Upper lobe of left lung (tissue), 6 donors: ENCODE results near the gene CREB3L2. TPM values are rescaled to one million over a fixed set of nuclear protein-coding genes. Genes with fewer than 3 reads are reported as not detected.

ENCODE experiments used
- ATAC-seq, 2 donors: fragments of 200-7000 bp; cut with Tn5 transposase; one replicate each; pipeline ENCODE4 v1.9.1; 2022; ENCODE audit warnings: mild to moderate bottlenecking in 2 of 2, moderate library complexity in 2 of 2; ENCODE audit not compliant: low FRiP score in 2 of 2
- DNase-seq, 2 donors: peaks; one replicate each; pipeline ENCODE4 v3.0.0-alpha.2; 2019 to 2020
- H3K27ac ChIP-seq, 4 donors: fragments of 200-600 bp; sonication (generic); one replicate each; pipeline ENCODE4 v1.5.1; 2016 to 2019
- H3K27me3 ChIP-seq, 4 donors: fragments of 200-600 bp; sonication (generic); one replicate each; pipeline ENCODE4 v1.5.1; 2017 to 2019
- H3K36me3 ChIP-seq, 4 donors: fragments of 200-600 bp; sonication (generic); one replicate each; pipeline ENCODE4 v1.5.1; 2016 to 2019
- H3K4me1 ChIP-seq, 4 donors: fragments of 200-600 bp; sonication (generic); one replicate each; pipeline ENCODE4 v1.5.1; 2018 to 2019
- H3K4me3 ChIP-seq, 4 donors: fragments of 200-600 bp; sonication (generic); one replicate each; pipeline ENCODE4 v1.5.1; 2017 to 2019; ENCODE audit warnings: mild to moderate bottlenecking in 2 of 4, moderate library complexity in 1 of 4
- H3K9me3 ChIP-seq, 4 donors: fragments of 200-600 bp; sonication (generic); one replicate each; pipeline ENCODE4 v1.5.1; 2018 to 2019
- CTCF ChIP-seq, 6 experiments: fragments of 450-650 bp in 4 of 6; fragments of 200-600 bp in 2 of 6; sonication (generic) in 2 of 6; IDR thresholded peaks; one replicate each; pipeline ENCODE4 v1.5.1; 2016 to 2019; ENCODE audit warnings: antibody characterized with exemption in 6 of 6
- EP300 ChIP-seq, 4 donors: sonication (generic); formaldehyde crosslinking; IDR thresholded peaks; one replicate each; pipeline ENCODE4 v1.5.1; 2017; ENCODE audit warnings: antibody characterized with exemption in 4 of 4, control low read depth in 2 of 4
- POLR2A ChIP-seq, 4 donors: fragments of 450-650 bp; IDR thresholded peaks; one replicate each; pipeline ENCODE4 v1.5.1; 2016 to 2017; ENCODE audit warnings: antibody characterized with exemption in 4 of 4, mild to moderate bottlenecking in 2 of 4
- POLR2AphosphoS5 ChIP-seq, 2 donors: sonication (generic); formaldehyde crosslinking; IDR thresholded peaks; one replicate each; pipeline ENCODE4 v1.5.1; 2017; ENCODE audit warnings: antibody characterized with exemption in 2 of 2
- WGBS, 2 donors: methylation state at CpG; one replicate each; pipeline ENCODE4 v1.1.5; 2017 to 2018; 5-methylcytosine and 5-hydroxymethylcytosine counted together
- total RNA-seq, 6 donors: library from RNA; depleted of rRNA in 4 of 6; stranded (reverse); fragments of >200 nt in 4 of 6; gene quantifications; one replicate each; pipeline versions ENCODE4 v1.1.0 to v1.2.1, GENCODE V29; 2016 to 2021
- donor health status: DM: no; HTN: no; CAD: no; lungs with moderate emphysema.
- donor health status: DM: no; HTN: yes; CAD: no; lungs with severe emphysema.

Gene CREB3L2
- total RNA-seq, 6 donors from 2014 or later: 26.9 to 73.5 (median 34.2) TPM

- no peak overlapping the region for H3K27ac ChIP-seq
- H3K9me3 ChIP-seq: no peaks in the 10 kb centered on the region
- DNase-seq (no peak), ATAC-seq (no peak)
- no peaks in the 10 kb centered on the region for H3K4me1 ChIP-seq
- no peak for TF ChIP-seq POLR2A (IDR thresholded peaks at IDR 0.05)
- TF ChIP-seq EP300 (IDR thresholded peaks at IDR 0.05): no peak
- no peak for TF ChIP-seq POLR2AphosphoS5 (IDR thresholded peaks at IDR 0.05)
- TF ChIP-seq CTCF (IDR thresholded peaks at IDR 0.05): no peak
- 87 to 88% methylated on average over 2 of the region's 2 CpGs for WGBS, 2 donors
- no peak overlapping the region for H3K4me3 ChIP-seq
- H3K36me3 ChIP-seq: no peaks in the 10 kb centered on the region
- no peaks in the 10 kb centered on the region for H3K27me3 ChIP-seq
Measured at GRCh38 chr7:138029941-138030340, 28.1 kb upstream of the CREB3L2 start.

DNA sequence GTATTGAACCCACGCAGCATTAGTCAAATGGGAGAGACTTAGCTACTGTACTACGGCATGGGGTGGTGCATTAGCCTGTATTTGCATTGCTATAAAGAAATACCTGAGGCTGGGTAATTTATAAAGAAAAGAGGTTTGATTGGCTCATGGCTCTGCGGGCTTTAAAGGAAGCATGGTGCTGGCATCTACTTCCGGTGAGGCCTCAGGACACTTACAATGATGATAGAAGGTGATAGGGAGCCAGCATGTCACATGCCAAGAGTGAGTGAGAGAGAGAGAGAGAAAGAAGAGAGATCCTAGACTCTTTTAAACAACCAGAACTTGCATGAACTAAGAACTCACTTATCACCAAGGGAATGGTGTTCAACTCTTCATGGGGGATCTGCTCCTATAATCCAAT, 27.2 kb upstream of the CREB3L2 start:
- no peak overlapping the region for H3K27ac ChIP-seq
- WGBS, 2 donors: 78 to 89% methylated on average over 4 of the region's 4 CpGs
- no peak for TF ChIP-seq EP300 (IDR thresholded peaks at IDR 0.05)
- TF ChIP-seq POLR2A (IDR thresholded peaks at IDR 0.05): no peak
- no peak for TF ChIP-seq CTCF (IDR thresholded peaks at IDR 0.05)
- no peak for TF ChIP-seq POLR2AphosphoS5 (IDR thresholded peaks at IDR 0.05)
- no peak overlapping the region for H3K4me3 ChIP-seq
- no peaks in the 10 kb centered on the region for H3K4me1 ChIP-seq
- ATAC-seq (no peak), DNase-seq (no peak)
- H3K9me3 ChIP-seq: no peaks in the 10 kb centered on the region
- no peaks in the 10 kb centered on the region for H3K36me3 ChIP-seq
- no peaks in the 10 kb centered on the region for H3K27me3 ChIP-seq

DNA sequence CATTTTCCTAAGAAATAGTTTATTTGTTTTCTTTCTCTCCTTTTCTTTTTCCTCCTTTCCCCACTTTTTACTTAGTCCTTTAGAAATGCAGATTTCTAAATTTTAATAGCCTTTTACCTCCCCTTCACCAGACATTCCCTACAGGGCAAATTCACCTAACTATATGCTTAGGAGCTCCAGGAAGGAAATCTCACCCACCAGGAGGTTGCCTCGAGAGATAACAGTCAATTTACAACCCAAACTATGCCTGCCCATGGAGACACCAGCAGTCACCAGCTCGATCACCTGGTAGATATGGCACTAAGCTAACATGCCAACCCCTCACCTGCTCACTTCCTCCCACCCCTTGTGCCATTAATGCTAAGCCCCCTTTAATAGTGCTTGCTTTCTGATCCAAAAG, 25.2 kb upstream of the CREB3L2 start:
- no peak overlapping the region for H3K4me3 ChIP-seq
- no peaks in the 10 kb centered on the region for H3K36me3 ChIP-seq
- ATAC-seq (no peak), DNase-seq (no peak)
- no peak overlapping the region for H3K27ac ChIP-seq
- no peaks in the 10 kb centered on the region for H3K4me1 ChIP-seq
- WGBS, 2 donors: 34 to 41% methylated on average over 2 of the region's 2 CpGs
- TF ChIP-seq POLR2A (IDR thresholded peaks at IDR 0.05) (no peak), CTCF (IDR thresholded peaks at IDR 0.05) (no peak), EP300 (IDR thresholded peaks at IDR 0.05) (no peak), POLR2AphosphoS5 (IDR thresholded peaks at IDR 0.05) (no peak)
- no peaks in the 10 kb centered on the region for H3K27me3 ChIP-seq
- no peaks in the 10 kb centered on the region for H3K9me3 ChIP-seq

DNA sequence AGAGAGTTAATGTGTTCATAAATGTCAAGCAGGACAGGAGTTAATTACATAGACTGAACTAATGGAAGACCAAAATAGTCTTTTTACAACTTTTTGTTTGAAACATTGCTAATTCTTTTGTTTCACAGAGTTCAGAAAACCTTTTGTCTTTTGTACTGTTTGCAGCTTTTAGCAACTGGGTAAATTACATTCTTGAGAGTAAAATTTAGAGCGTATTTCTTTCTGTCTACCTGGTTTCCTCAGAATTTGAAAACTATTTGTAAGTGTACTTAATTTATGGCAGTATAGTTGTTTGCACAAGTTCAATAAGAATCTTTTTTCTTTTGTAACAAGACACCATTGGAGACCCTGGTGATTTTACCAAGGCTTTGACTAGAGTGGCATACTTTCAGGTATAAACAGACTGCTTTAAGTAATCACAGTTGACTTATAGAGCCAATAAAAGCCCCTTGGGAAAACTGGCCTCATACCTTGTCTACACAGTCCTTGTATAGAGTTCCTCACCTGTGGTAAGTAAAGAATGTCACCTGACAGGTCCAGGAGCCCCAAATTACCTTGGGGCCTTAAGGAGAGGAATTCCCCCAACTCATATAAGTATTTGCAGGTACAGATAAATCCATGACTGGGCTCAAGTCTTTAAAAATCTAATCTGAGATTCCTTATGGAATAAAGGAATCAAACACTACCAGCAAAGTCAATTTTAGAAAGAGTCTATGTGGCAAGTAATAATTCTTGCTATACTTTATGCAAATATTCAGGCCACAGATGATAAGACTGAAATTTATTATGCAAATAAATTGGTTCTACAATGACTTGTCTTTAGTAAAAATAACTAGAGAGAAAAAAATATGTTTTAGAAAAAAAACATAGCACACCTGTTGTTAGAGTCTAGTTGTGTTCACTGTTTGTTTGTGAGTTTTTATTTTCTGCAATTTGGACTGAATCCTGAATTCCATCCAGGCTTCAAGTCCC, 23.6 kb upstream of the CREB3L2 start:
- Histone ChIP-seq H3K27me3 (no peaks in the 10 kb centered on the region), H3K4me1 (no peaks in the 10 kb centered on the region), H3K36me3 (no peaks in the 10 kb centered on the region), H3K9me3 (no peaks in the 10 kb centered on the region), H3K4me3 (no peak overlapping the region), H3K27ac (no peak overlapping the region)
- WGBS, 2 donors: 88 to 95% methylated on average over 1 of the region's 1 CpG
- DNase-seq (no peak), ATAC-seq (no peak)
- TF ChIP-seq EP300 (IDR thresholded peaks at IDR 0.05) (no peak), POLR2AphosphoS5 (IDR thresholded peaks at IDR 0.05) (no peak), CTCF (IDR thresholded peaks at IDR 0.05) (no peak), POLR2A (IDR thresholded peaks at IDR 0.05) (no peak)
